ENCODE data around the gene TXNDC16.

- TF ChIP-seq CTCF (IDR thresholded peaks at IDR 0.05; ENCODE audit: extremely low read depth in 1 of 2, insufficient read depth in 1 of 2, low read depth in 1 of 2, low read length in 2 of 2) (no peak), GATA2 (IDR thresholded peaks at IDR 0.05; ENCODE audit: insufficient read depth, insufficient read length, low read depth, low read length) (no peak), MYC (IDR thresholded peaks at IDR 0.05; ENCODE audit: low read depth, low read length) (no peak), POLR2AphosphoS5 (IDR thresholded peaks at IDR 0.05; ENCODE audit: insufficient read depth, low read depth, low read length) (no peak), MAX (IDR thresholded peaks at IDR 0.05; ENCODE audit: insufficient read depth, insufficient read length) (no peak), POLR2A (IDR thresholded peaks at IDR 0.05; ENCODE audit: low read depth, low read length) (no peak)
Observed at GRCh38 chr14:52547027-52547426, 5.3 kb downstream of the TXNDC16 start.
